HG03565 (cell line): ENCODE data around the gene MED10.

ENCODE experiments used
- ATAC-seq: cut with Tn5 transposase; IDR thresholded peaks from one replicate; pipeline ENCODE4 v1.9.1; 2021; ENCODE audit warnings: mild to moderate bottlenecking, moderate library complexity; ENCODE audit not compliant: unreplicated experiment

The MED10 gene, protein sequence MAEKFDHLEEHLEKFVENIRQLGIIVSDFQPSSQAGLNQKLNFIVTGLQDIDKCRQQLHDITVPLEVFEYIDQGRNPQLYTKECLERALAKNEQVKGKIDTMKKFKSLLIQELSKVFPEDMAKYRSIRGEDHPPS

DNA sequence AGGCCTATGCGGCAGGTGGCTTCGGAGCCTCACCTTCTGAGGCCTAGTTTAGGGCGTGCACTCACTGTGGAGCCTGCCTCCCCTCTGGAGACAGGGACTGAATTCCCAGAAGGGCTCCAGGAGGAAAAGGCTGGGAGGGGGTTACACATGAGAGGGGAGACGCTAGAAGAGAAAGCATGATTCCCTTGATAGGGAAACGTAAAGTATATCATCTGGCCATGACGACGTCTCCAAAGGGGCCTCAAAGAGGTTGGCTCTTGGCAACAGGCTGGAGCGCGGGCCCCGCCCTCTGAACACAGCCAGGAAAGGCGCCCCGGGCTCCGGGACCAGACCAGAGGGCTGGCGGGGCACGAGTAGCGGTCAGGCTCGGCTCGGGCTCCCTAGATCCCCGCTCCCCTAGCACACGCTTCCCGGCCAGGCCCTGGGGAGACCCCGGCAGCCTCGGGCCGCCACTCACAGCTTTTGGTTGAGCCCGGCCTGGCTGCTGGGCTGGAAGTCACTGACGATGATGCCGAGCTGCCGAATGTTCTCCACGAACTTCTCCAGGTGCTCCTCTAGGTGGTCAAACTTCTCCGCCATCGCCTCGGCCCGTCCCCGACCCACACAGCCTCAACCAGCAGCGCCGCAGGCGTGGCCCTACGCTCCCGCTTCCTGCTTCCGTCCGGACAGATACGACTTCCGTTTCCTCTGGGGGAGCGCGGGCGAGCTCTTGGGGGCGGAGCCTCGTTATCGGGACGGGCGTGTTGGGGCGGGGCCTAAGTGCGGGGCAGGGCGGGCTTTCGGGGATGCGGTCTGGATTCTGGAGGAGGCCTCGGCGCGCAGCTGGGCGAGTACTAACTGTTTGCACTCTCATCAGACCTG lies at the start of gene MED10:
TSS of gene MED10 (minus strand) at position 643 of the 861 bp plus-strand sequence. CDS start at position 579, 64 bp downstream.
- peak; percentile 96 for ATAC-seq

DNA sequence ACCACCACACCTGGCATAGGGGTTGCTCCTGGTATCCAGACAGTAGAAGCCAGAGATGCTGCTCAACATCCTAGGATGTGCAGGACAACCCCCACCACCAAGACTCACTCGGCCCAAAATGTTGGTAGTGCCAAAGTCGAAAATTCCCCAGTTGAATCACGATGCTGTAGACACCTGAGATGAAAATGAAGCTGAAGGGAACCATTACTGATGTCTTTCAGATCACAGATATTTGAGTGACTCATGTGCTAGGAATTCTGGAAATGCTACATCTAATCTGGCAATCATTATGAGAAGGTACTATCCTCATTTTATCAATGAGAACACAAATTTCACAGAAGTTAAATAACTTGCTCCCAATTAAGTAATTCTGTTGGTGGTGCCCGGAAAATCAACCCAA lies 49.3 kb upstream of the MED10 start:
- ATAC-seq = no peak

DNA sequence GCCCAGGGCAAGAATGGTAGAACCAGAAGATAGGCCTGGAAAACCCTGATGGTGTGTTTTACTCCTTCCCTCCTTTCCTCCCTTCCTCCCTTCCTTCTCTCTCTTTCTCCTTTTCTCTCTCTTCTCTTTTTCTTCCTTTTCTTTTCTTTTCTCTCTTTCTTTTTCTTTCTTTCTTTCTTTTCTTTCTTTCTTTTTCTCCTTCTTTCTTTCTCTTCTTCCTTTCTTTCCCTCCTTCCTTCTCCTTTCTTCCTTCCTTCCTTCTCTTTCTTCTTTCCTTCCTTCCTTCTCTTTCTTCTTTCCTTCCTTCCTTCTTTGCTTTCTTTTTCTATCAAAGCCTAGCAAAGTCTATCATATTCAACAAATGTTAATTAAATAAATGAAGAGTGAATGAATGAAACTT lies 46.4 kb upstream of the MED10 start:
- ATAC-seq = no peak

DNA sequence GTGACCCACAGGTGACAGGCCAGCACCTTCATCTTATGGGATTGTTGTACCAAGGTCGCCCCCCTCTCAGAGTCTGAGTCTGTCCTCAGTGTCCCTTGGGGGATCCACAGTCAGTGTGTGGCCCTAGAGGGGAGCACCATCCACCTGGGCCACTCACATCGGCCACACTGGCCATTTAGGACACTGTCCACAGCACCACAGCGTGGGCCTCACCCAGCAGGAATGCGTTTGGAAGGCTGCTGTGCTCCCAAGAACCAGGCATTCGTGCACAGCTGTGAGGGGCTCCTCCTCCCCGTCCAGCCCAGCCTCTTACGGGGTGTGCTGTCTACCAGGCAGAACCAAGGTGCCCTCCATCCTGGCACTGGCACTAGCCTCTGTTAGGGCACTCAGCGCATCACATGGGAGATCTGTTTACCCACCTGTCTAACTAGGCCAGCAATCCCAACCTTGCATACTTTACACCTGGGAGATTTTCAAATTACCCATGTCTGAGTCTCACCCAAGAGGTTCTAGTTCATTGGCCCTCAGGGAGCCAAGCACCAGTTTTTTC lies 45.8 kb upstream of the MED10 start:
- ATAC-seq = no peak

DNA sequence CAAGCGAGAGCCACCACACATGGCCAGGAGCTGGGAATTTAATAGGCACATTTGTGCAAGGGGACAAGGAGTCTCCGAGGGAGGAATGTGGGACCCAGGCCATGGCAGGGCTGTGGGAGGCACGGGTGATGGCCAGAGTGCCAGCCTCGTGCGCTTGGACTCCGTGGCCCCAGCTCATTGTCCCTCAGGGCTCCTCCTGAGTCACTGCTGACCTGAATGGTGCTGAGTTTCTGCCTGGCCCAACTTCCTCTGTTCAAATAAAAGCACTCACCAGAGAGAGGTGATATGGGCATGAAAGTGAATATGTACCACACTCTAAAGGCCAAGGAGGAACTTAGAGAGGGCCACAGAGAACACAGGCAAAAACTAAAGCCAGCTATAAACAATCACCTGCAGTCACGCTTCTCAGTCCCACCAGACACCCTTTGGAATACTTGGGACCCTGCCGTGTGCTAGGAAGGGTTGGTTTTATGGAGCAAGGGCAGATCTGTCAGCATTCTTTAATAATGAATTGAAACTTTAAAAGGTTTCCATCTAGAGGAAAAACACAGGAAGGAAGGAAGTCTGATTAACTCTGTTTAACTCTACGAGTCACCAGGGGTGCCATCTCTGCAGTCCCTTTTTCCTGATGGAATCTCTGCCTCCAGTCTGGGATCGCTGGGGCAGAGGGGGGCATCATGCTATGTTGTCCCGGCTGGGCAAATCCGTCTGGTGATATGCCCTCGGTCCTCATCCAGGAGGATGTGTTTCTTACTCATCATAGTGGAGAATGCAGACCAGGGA lies 45.2 kb upstream of the MED10 start:
- ATAC-seq = no peak

DNA sequence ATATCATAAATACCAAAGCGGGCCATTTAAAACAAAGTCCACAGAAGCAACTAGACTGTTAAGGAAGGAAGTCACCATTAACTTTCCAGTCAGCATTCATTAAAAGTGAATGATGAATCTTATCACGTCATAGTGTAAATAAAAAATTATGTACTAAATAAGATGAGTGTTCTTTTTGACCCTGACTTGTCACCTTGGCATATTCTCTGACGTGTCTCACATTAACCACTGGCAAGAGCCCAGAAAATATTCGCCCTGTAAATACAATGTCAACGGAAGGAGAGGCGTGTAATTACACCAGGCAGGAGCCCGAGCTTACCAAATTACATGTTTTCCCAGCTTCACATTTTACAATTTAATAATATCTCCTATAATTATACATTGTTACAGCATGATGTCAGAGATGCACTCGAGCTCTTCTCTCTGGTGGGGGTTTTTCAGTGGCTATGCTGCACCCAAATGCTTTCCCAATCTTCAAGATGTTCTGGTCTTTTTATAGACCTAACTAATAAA lies 41.0 kb upstream of the MED10 start:
- no peak for ATAC-seq

DNA sequence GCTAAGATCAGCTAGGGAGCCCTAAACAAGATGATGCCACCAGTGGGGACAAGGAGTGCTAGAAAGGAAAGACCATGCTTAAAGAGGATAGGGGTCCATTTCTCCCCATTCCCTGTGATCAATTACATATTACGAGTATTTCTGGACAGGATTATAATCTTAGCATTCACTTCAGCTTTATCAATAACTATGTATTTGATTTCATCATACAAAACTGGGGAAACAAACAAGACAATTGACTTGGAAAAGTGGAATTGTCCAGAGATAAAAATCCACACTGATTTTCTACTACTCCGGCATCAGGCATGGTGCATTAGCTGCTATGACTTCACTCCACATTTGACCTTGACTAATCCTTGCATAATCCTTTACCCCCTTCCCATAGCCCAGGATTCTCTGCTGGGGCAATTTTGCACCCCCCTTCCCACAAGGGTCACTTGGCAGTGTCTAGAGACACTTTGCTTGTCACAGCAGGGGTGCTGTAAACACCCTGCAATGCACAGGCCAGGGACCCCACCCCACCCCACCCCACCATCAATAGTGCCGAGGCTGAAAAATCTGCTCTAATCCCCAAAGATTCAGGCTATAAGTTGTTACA lies 40.4 kb upstream of the MED10 start:
- ATAC-seq = no peak

DNA sequence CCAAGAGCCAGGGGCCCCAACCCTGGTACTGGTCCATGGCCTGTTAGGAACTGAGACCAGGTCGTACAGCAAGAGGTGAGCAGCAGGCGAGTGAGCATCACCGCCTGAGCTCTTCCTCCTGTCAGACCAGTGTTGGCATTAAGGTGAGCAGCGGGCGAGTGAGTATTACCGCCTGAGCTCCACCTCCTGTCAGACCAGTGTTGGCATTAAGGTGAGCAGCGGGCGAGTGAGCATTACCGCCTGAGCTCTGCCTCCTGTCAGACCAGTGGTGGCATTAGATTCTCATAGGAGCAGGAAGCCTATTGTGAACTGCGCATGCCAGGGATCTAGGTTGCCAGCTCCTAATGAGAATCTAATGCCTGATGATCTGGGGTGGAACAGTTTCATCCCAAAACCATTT lies 39.3 kb upstream of the MED10 start:
- no peak for ATAC-seq

DNA sequence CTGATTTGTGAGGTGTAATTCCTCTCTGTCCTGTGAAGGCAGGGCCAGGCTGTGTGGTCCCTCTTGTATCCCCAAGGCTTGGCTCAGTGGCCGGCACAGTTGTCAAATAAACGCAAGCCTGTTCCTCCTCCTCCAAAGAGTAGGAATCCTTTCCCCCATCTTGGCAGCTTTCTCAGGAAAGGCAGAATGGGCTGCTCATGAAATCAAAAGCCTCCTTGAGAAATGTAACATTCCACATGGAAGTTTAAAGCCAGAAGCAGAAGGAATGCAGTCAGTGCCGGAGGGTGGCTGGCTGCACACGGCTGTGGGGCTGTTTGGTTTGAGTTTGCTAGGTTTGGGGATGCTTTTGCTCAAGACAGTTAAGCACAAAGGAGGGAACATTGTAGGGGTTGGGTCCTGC lies 34.5 kb upstream of the MED10 start:
- ATAC-seq = no peak

DNA sequence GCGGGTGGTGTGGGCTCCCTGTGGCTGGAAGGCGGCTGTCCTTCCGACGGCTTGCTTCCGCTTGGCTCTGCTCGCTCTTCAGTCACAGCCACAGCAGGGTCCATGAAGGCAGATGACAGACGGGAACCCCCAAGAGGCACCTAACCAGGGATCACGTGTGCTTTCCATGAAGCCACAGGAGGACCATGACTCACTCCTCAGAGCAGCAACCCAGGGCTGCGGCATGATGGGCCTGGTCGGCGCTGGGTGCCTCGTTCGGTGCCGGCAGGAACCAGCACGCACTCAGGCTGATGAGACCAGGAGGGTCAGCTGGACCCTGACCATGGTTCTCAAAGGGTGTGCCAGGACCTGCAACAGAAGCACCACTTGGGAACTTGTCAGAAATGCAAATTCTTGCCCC lies 32.8 kb upstream of the MED10 start:
- no peak for ATAC-seq

DNA sequence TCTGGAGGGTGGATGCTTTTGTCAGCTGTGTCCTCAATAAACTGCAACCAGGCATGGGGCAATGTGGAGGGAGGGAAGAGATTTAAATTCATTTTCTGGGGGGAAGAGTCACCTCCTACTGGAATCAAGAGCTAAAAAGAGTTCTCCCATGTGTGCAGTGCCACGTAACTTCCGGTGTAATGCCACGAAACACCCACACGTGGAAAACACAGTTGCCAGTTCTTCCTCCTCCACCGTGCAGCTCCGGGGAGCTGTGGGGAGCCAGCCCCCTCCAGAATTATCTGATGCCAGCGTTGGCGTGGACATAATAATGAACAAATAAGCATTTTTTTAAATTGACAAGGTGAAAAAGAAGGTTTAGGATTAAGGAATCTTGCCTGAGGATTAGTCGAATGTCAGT lies 32.1 kb upstream of the MED10 start:
- no peak for ATAC-seq

DNA sequence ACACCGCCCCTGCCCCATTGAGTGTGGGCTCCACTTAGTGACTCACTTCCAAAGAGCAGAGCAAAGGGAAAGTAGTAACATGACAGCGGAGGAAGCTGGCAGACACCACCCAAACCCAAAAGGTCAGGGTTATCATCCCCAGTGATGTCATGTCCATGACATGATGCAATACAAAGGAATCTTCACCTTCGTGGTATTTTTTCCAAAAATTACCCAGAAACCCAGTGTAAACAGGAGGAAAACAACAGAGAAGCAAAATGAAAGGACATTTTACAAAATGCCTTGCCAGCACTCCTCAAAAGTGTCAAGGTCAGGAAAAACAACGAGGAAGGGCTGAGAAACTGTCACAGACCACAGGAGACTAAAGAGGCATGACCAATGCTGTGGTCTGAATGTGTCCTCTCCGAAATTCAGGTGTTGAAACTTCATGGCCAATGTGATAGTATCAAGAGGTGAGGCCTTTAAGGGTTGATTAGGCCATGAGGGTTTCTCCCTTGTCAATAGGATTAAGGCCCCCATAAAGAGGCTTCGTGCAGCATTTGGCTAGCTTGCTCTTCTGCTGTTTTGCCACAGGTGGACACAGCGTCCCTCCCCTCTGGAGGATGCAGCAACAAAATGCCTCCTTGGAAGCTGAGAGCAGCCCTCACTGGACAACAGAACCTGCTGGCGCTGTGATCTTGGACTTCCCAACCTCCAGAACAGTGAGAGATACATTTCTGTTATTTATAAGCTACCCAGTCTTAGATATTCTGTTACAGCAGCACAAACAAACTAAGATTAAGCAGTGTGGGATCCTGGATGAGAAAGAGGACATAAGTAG lies 30.5 kb upstream of the MED10 start:
- no peak for ATAC-seq

DNA sequence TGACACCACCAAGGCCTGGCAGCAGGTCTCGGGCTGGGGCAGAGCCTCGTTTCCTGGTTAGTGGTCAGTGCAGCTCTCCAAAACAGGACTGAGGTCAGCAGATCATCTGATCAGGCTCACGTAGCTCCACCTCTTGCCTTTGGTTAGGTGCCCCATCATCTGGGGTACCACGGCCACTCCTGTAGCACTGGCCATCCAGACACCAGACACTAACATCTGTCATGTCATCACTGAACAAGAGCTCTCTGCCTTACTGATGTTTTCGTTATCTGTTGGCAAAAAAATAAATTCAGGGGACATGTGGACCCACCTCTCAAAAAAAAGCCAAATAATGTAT lies 29.9 kb upstream of the MED10 start:
- ATAC-seq = no peak

DNA sequence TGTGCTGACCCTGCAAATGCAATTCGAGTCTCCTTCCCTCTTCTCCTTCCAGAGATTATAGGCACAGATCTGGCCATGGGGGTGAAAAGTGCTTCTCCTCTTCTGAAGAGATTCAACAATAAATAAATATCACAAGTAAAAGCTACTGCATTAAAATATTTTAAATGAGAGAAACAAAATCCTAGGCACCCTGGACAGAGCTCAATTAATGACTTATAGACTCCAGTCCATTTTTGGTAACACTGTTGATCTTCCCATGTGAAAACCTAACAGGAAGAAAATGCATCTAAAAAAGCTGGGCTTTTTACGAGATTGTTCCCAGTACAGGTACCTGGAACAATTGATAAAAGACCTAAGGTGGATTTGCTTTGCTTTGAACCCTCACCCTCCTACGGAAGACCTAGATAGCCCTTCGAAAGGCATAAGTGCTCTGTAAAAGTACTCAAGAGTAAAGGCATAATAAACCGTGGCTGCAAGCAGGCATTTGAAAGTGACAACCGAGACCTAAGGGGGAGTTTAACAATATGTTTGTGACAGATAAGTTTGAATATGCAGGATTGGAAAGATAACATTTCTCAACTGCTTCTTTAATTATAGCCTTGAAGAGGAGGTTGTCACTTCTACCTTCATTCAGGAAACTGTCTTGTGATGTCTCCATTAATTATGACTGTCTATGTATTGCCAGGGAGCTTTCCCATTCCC lies 29.4 kb upstream of the MED10 start:
- no peak for ATAC-seq

DNA sequence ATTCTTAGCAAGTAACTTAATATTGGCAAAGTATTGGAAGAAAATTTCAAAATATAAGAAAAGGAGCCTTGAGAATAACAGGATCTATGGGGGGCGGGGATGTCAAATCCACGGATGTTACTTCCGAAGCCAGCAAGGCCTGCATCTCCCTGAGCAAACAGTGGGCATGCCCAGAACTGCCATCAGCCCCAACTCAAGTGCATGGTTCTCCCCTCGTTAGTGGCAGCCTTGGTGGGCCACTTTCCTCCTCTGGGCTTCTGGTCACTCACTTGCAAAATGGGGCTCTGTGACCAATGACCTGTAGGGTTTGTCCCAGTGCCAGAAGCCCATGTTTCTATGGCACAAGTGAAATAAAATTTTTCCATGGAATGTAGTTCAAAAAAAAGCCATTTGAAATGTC lies 27.2 kb upstream of the MED10 start:
- ATAC-seq = no peak

DNA sequence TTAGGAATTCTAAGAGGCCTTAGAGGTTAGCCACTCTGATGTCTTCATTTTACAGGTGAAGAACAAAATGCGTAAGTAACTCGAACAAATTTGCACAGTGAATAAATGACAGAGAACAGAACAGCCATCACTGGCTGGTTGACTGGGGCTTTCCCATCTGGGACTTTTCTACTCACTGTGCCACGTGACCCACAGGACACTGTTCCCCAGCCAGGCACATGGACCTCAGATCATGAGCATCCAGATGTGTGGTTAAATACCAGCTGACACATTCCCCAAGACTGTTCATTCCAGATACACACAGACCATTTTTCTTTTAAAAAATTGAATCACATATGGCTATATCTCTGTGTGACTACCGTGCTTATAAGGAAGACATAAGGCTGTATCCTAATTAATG lies 25.8 kb upstream of the MED10 start:
- no peak for ATAC-seq

DNA sequence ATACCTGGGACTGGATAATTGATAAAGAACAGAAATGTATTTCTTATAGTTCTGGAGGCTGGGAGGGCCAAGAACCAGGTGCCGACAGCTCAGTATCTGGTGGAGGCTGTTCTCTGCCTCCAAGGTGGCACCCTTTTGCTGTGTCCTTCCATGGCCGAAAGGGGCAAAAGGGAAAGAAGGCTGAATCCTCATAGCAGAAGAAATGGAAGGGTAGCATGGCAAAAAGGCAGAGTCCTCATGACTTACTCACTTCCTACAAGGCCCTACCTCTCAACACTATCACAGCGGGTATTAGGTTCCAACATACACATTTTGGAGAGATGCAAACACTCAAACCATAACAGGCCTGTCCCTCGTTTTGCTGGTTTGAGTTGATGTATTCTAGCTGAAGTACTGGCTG lies 25.1 kb upstream of the MED10 start:
- no peak for ATAC-seq

DNA sequence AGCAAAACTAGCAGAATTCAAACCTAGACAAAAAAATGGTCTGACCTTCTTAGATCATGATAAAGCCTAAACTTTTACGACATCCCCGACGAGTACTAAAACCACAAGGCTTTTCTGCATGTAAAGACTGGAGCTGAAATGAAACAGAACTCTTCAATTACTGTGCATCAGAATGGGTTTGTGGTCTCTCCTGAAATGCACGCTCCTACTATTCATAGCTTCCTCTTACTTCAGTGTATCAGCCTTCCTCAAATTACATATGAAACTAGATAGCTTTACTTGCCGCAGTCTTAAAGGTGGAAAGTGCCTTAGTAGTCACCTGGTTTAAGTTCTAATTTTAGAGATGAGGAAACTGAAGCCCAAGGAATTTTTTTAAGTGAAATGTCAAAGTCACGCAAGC lies 24.6 kb upstream of the MED10 start:
- peak; percentile 62 for ATAC-seq

DNA sequence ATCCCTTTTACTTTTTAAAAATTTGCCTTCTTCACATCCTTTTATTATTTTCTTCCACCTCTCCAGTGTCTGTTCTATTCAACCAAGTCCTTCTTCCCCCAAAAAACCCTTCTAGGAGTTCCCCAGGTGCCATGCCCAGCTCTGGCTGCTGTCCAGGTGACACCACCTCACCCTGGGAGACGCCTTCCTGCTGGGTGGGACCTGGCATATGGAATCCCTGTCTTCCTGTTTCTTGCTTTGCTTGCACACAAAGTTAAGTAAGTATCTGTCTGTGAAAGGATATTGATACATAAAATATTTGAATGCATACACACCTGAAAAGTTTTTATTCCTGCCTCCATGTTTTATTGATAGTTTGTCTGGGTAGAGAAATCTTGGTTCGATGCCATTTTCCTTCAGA lies 23.1 kb upstream of the MED10 start:
- no peak for ATAC-seq
